ENCODE measurements around the gene CFAP46.

DNA sequence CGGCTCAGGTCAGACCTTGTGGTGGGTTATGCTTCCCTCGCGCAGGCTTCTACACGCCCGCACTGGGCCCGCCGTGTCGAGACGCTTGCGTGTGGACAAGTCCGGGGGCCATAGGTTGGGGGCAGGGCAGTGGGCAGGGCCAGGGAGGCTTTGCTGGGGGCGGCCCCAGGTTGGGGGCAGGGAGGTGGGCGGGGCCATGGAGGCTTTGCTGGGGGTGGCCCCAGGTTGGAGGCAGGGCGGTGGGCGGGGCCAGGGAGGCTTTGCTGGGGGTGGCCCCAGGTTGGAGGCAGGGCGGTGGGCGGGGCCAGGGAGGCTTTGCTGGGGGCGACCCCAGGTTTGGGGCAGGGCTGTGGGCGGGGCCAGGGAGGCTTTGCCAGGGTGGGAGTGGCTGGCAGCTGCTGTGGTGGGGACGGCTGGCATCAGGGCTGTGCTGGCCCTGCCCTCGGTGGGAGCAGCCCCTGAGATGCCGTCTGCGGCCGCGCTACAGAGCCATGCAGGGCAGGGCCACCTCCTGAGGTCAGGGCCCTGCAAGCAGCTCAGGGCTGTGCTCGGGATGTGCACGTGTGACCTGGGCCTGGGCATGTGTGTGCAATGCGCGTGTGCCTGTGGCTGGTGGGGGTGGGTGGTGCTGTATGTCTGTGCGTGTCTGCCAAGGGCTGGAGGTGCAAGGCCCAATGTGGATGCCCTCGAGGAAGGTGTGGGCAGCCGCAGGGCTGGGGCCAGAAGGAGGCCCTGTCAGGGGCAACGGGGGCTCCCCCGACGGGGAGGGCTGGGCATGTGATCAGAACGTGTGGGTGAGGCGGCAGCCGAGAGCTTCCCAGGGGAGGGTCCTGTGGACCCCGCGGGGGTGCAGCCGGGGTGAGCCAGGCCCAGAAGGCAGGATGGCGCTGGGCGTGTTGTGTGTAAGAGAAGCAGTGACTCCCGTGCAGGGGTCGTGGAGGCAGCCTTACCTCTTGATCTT is 84.0 kb downstream of the CFAP46 start:
- TF ChIP-seq CTCF (IDR thresholded peaks at IDR 0.05) (no peak), POLR2A (IDR thresholded peaks at IDR 0.05) (no peak)

Measured in adrenal gland (tissue), 5 donors.